ENCODE measurements around the gene PKNOX2. TPM values are rescaled to one million over a fixed set of nuclear protein-coding genes. Genes with fewer than 3 reads are reported as not detected.

The PKNOX2 gene
- total and polyA plus RNA-seq, 10 donors: 0.80 to 8.9 (median 3.5) TPM

DNA sequence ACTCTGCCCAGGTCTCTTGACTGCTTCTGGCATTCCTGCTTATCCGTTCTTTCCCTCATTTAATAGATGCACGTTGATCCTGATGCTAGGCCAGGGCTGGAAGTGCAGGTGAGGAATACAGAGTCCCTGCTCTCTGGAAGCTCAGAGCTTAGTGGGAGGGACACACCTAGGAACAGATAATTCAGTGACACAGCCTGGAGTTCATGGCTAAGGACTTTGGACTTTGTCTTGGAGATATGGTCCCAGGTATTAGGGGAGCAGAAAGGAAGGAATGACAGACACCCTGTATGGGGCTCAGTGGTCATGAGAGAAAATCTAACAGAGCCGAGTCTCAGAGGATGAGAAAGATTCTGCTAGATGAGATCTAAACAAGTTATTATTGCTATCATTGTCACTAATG, 160.6 kb downstream of the PKNOX2 start:
- Histone ChIP-seq H3K36me3 (no peaks in the 10 kb centered on the region), H3K4me1 (peaks cover 0 to 5% (median 0%) of the 10 kb centered on the region in 6 donors), H3K9me3 (no peaks in the 10 kb centered on the region), H3K4me3 (no peak overlapping the region), H3K27me3 (replicated peaks in 1 of 7) (peaks cover 0 to 42% (median 0%) of the 10 kb centered on the region in 7 donors), H3K27ac (no peak overlapping the region)
- WGBS, 5 donors: 82 to 90% (median 87%) methylated on average over 3 of the region's 3 CpGs
- TF ChIP-seq POLR2A (IDR thresholded peaks at IDR 0.05) (no peak), POLR2AphosphoS5 (IDR thresholded peaks at IDR 0.05) (no peak)
- TF ChIP-seq, protein P1, sequence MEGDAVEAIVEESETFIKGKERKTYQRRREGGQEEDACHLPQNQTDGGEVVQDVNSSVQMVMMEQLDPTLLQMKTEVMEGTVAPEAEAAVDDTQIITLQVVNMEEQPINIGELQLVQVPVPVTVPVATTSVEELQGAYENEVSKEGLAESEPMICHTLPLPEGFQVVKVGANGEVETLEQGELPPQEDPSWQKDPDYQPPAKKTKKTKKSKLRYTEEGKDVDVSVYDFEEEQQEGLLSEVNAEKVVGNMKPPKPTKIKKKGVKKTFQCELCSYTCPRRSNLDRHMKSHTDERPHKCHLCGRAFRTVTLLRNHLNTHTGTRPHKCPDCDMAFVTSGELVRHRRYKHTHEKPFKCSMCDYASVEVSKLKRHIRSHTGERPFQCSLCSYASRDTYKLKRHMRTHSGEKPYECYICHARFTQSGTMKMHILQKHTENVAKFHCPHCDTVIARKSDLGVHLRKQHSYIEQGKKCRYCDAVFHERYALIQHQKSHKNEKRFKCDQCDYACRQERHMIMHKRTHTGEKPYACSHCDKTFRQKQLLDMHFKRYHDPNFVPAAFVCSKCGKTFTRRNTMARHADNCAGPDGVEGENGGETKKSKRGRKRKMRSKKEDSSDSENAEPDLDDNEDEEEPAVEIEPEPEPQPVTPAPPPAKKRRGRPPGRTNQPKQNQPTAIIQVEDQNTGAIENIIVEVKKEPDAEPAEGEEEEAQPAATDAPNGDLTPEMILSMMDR (IDR thresholded peaks at IDR 0.05 in 8 of 11, conservative IDR thresholded peaks at IDR 0.05 in 3 of 11): no peak
- intact Hi-C loops (cut with DNase I; ENCODE audit: low total_unique reads): no loop called here
- no peak for DNase-seq

DNA sequence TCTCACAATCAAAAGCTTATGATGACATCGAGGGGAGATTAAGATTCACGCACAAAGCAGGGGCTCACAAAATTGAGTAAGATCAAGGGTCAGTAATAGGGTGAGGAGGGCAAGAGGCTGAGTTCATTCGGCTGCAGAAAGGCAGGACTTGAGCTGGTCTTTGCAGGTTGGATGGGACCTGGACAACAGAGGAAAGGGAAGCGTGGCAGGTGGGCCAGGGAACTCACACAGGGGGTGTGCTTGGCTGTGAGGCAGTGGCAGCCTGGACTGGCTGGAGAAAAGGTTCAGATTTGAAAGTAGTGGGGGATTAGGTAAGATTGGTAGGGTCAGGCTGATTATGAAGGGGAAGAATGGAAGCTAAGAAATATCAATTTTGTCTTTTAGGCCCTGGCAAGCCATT, 161.6 kb downstream of the PKNOX2 start:
- Histone ChIP-seq H3K4me1 (peaks cover 0 to 5% (median 0%) of the 10 kb centered on the region in 6 donors), H3K27ac (no peak overlapping the region), H3K36me3 (no peaks in the 10 kb centered on the region), H3K4me3 (no peak overlapping the region), H3K27me3 (replicated peaks in 1 of 7) (peaks cover 0 to 50% (median 0%) of the 10 kb centered on the region in 7 donors), H3K9me3 (no peaks in the 10 kb centered on the region)
- no peak for TF ChIP-seq POLR2AphosphoS5 (IDR thresholded peaks at IDR 0.05)
- no peak for TF ChIP-seq POLR2A (IDR thresholded peaks at IDR 0.05)
- TF ChIP-seq, protein P1 (IDR thresholded peaks at IDR 0.05 in 8 of 11, conservative IDR thresholded peaks at IDR 0.05 in 3 of 11): no peak
- 85 to 95% (median 87%) methylated on average over 4 of the region's 4 CpGs for WGBS, 5 donors
- intact Hi-C loops (cut with DNase I; ENCODE audit: low total_unique reads): no loop called here
- DNase-seq: no peak

DNA sequence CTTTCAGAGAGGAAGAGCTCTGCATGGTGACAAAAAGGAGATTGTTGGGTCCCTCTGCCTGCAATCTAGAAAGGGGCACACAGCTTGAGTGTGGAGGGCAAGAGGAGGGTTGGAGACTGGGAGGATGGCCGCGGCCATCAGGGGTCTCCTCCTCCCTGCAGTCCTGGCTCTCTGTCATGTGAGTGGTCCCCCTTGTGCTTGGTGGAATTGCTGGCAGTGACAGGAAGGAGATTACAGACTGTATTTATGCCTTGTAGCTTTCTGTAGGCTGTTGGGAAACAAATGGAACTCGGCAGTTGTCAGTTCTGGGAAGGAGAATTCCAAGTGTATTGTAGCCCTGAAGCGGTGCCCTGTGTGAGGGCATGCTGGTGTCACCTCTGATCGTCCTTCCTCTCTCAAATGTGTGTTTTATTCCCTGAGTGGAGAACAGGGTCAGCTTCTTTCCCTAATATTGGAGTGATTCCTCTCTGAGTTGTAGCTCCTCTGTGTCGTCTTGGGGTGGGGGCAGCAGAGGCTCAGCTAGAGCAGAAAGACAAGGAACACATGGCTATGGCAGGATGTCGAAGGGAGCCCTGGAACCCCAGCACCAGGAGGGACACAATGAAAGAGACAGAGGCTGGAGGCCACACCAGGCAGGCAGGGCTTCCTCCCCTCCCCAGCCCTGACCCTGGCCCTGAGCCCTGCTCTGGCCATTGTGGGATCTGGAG, 163.1 kb downstream of the PKNOX2 start:
- Histone ChIP-seq H3K9me3 (no peaks in the 10 kb centered on the region), H3K4me1 (peaks cover 0 to 5% (median 0%) of the 10 kb centered on the region in 6 donors), H3K27me3 (replicated peaks in 1 of 7) (peaks cover 0 to 44% (median 0%) of the 10 kb centered on the region in 7 donors), H3K4me3 (no peak overlapping the region), H3K27ac (no peak overlapping the region), H3K36me3 (no peaks in the 10 kb centered on the region)
- intact Hi-C loops (cut with DNase I; ENCODE audit: low total_unique reads): no loop called here
- TF ChIP-seq POLR2AphosphoS5 (IDR thresholded peaks at IDR 0.05): no peak
- TF ChIP-seq, protein P1 (IDR thresholded peaks at IDR 0.05 in 8 of 11, conservative IDR thresholded peaks at IDR 0.05 in 3 of 11): no peak
- no peak for TF ChIP-seq POLR2A (IDR thresholded peaks at IDR 0.05)
- 64 to 81% (median 66%) methylated on average over 7 of the region's 7 CpGs for WGBS, 5 donors
- no peak for DNase-seq

DNA sequence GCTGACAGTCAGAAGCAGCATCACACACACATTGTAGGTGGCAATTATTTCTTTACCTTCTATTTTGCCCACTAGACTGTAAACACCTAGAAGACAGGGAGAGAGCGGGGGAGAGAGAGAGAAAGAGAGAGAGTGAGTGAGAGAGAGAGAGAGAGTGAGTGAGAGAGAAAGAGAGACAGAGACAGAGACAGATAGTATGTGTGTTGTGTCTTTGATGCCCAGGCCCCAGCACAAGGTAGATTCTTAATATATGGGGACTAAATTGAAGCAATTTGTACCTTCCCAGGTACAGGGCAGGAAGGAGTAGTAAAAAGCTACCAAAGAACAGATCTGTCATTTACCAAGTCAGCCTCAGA, 163.7 kb downstream of the PKNOX2 start:
- Histone ChIP-seq H3K27ac (no peak overlapping the region), H3K27me3 (replicated peaks in 1 of 7) (peaks cover 0 to 38% (median 0%) of the 10 kb centered on the region in 7 donors), H3K9me3 (no peaks in the 10 kb centered on the region), H3K36me3 (no peaks in the 10 kb centered on the region), H3K4me1 (peaks cover 0 to 5% (median 0%) of the 10 kb centered on the region in 6 donors), H3K4me3 (no peak overlapping the region)
- intact Hi-C loops (cut with DNase I; ENCODE audit: low total_unique reads): no loop called here
- WGBS, 5 donors: 80 to 100% (median 87%) methylated on average over 1 of the region's 1 CpG
- no peak for TF ChIP-seq POLR2A (IDR thresholded peaks at IDR 0.05)
- DNase-seq: no peak
